CD4-positive, CD25-positive, alpha-beta regulatory T cell (primary cell): Measurements from ENCODE around the gene CHODL. TPM values are rescaled to one million over a fixed set of nuclear protein-coding genes. Genes with fewer than 3 reads are reported as not detected.

Source experiments
- ATAC-seq, 2 donors: fragments of 150-1000 bp; cut with Tn5 transposase; one replicate each; pipeline ENCODE4 v1.10.0; 2021; ENCODE audit warnings: low read depth in 2 of 2, moderate number of reproducible peaks in 2 of 2, moderate library complexity in 1 of 2
- DNase-seq, 3 donors: peaks; one replicate each; pipeline versions ENCODE4 v3.0.0 to v3.0.0-alpha.2; 2012 to 2022; ENCODE audit warnings: mixed read lengths in 1 of 3
- H3K27ac ChIP-seq: one replicate; pipeline ENCODE4 v1.7.0; 2013; ENCODE audit warnings: mild to moderate bottlenecking, low read length; ENCODE audit not compliant: insufficient read depth, poor library complexity, severe bottlenecking
- H3K27me3 ChIP-seq: one replicate; pipeline ENCODE4 v1.7.0; 2013; ENCODE audit warnings: low read length; ENCODE audit not compliant: control insufficient read depth, insufficient read depth
- H3K36me3 ChIP-seq: one replicate; pipeline ENCODE4 v1.7.0; 2013; ENCODE audit warnings: mild to moderate bottlenecking, low read length, moderate library complexity; ENCODE audit not compliant: control insufficient read depth, insufficient read depth
- H3K4me1 ChIP-seq: 2 replicates; pipeline ENCODE4 v1.7.0; 2013; ENCODE audit warnings: mild to moderate bottlenecking, low read length; ENCODE audit not compliant: insufficient read depth, control insufficient read depth, poor library complexity, severe bottlenecking
- H3K4me3 ChIP-seq: one replicate; pipeline ENCODE4 v1.7.0; 2013; ENCODE audit warnings: low read depth, mild to moderate bottlenecking, low read length, moderate library complexity
- H3K9me3 ChIP-seq, 2 experiments: 1 replicate in 1 of 2; 2 replicates in 1 of 2; pipeline ENCODE4 v1.7.0; 2013; ENCODE audit warnings: low read length in 2 of 2, mild to moderate bottlenecking in 1 of 2, moderate library complexity in 1 of 2; ENCODE audit not compliant: control insufficient read depth in 2 of 2
- H3K27ac Mint-ChIP-seq, 3 donors: one replicate each; pipeline ENCODE4 v1.8.0; 2020 to 2022; ENCODE audit warnings: mild to moderate bottlenecking in 3 of 3, mixed read lengths in 3 of 3, moderate library complexity in 2 of 3
- H3K27me3 Mint-ChIP-seq: one replicate; pipeline ENCODE4 v1.8.0; 2022; ENCODE audit warnings: mild to moderate bottlenecking, mixed read lengths
- H3K36me3 Mint-ChIP-seq: one replicate; pipeline ENCODE4 v1.8.0; 2020; ENCODE audit warnings: mixed read lengths
- H3K4me1 Mint-ChIP-seq, 4 donors: one replicate each; pipeline ENCODE4 v1.8.0; 2020 to 2022; ENCODE audit warnings: mixed read lengths in 4 of 4, mild to moderate bottlenecking in 1 of 4
- H3K4me3 Mint-ChIP-seq, 4 donors: one replicate each; pipeline ENCODE4 v1.8.0; 2020 to 2022; ENCODE audit warnings: mild to moderate bottlenecking in 4 of 4, mixed read lengths in 4 of 4, moderate library complexity in 3 of 4
- H3K9me3 Mint-ChIP-seq, 7 donors: one replicate each; pipeline ENCODE4 v1.8.0; 2020 to 2022; ENCODE audit warnings: mixed read lengths in 7 of 7, mild to moderate bottlenecking in 3 of 7, moderate library complexity in 2 of 7
- polyA plus RNA-seq, 4 donors: library from polyadenylated mRNA; unstranded; fragments of 300-500 nt; fragmentation: Illumina TruSeq; gene quantifications; one replicate each; pipeline ENCODE4 v1.2.3, GENCODE V29; 2021
- total RNA-seq: library from RNA; stranded (reverse); gene quantifications from one replicate; pipeline ENCODE4 v1.2.3, GENCODE V29; 2022

CHODL gene
- total and polyA plus RNA-seq, 5 donors from 2014 or later: 0.40 to 0.44 TPM; not detected in 3

- H3K36me3 Mint-ChIP-seq: no peaks in the 10 kb centered on the region
- H3K4me3 Mint-ChIP-seq: no peak overlapping the region
- H3K4me1 Mint-ChIP-seq: no peaks in the 10 kb centered on the region
- no peaks in the 10 kb centered on the region for H3K27me3 ChIP-seq
- H3K27ac Mint-ChIP-seq: no peak overlapping the region
- no peak overlapping the region for H3K4me3 ChIP-seq
- no peaks in the 10 kb centered on the region for H3K9me3 ChIP-seq
- H3K27ac ChIP-seq: no peak overlapping the region
- H3K4me1 ChIP-seq: no peaks in the 10 kb centered on the region
- H3K36me3 ChIP-seq: no peaks in the 10 kb centered on the region
- ATAC-seq: no peak
- H3K9me3 Mint-ChIP-seq: peaks cover 0 to 15% (median 3%) of the 10 kb centered on the region in 7 donors
- peaks cover 13% of the 10 kb centered on the region for H3K27me3 Mint-ChIP-seq
- no peak for DNase-seq
These were observed 883 bp downstream of the CHODL start for GRCh38 chr21:18245464-18245967.

DNA sequence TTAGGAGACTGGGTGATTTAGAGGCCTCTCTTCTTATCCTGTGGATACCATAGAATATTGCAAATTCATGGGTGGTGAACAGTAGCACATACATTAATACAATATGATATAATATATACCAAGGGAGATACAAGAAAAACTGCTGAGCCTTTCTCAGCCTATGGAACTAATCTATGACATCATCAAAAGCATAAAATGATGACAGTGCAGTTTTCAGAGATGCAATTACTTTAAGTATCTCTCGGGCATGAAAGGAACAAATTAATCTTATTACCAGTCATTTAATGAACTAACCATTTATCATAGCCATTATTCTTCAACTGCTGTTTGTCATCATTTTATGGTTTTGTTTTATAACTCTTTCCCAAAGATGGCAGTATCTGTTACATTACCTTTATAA is 3.5 kb downstream of the CHODL start:
- H3K27ac Mint-ChIP-seq: no peak overlapping the region
- Histone ChIP-seq H3K27me3 (no peaks in the 10 kb centered on the region), H3K36me3 (no peaks in the 10 kb centered on the region), H3K4me1 (no peaks in the 10 kb centered on the region), H3K9me3 (no peaks in the 10 kb centered on the region), H3K27ac (no peak overlapping the region), H3K4me3 (no peak overlapping the region)
- no peaks in the 10 kb centered on the region for H3K4me1 Mint-ChIP-seq
- peaks cover 0 to 12% (median 3%) of the 10 kb centered on the region in 7 donors for H3K9me3 Mint-ChIP-seq
- no peak for DNase-seq
- H3K27me3 Mint-ChIP-seq: peaks cover 13% of the 10 kb centered on the region
- no peaks in the 10 kb centered on the region for H3K36me3 Mint-ChIP-seq
- H3K4me3 Mint-ChIP-seq: no peak overlapping the region
- no peak for ATAC-seq

DNA sequence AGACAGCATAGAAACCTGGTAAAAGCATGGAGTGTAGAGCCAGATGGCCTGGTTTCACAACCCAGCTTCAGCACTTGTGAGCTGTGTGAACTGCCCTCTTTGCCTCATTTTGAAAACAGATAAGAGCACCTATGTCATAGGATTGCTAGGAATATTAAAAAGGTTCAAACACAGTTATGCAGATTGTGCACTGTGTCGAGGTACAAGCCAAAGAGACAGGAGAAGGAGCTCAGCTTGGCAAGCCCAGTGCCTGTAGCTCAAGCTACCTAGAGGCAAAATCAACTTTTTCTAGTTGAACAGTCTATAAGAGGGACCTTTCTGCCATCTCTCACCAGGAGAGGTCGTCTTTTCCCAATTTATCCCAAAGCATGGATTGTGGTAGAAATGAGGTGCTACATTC is 5.0 kb downstream of the CHODL start:
- Histone ChIP-seq H3K4me3 (no peak overlapping the region), H3K9me3 (no peaks in the 10 kb centered on the region), H3K27me3 (no peaks in the 10 kb centered on the region), H3K4me1 (no peaks in the 10 kb centered on the region), H3K36me3 (no peaks in the 10 kb centered on the region), H3K27ac (no peak overlapping the region)
- Mint-ChIP-seq H3K27ac (no peak overlapping the region), H3K9me3 (peaks cover 0 to 5% (median 3%) of the 10 kb centered on the region in 7 donors), H3K27me3 (peaks cover 5% of the 10 kb centered on the region), H3K4me3 (no peak overlapping the region), H3K36me3 (no peaks in the 10 kb centered on the region), H3K4me1 (no peaks in the 10 kb centered on the region)
- DNase-seq (no peak), ATAC-seq (no peak)

DNA sequence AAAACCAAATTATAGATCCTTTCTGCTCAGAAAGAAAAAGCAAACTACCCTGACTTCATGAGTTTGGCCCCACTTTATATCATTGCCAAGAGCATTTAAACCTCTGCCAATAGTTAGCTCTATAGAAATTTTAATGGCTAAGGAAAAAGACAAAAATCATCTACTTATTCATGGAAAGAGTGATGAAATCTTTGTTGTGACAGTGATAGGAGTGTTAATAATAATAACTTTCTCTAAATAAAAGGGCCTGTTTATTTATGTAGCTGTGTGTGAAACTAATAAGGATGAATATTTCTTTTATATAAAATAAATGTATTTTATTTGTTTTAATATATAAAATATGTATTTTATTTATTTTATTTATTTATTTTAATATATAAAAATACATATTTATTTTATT is 6.4 kb downstream of the CHODL start:
- peaks cover 2% of the 10 kb centered on the region for H3K27me3 Mint-ChIP-seq
- Histone ChIP-seq H3K27me3 (no peaks in the 10 kb centered on the region), H3K27ac (no peak overlapping the region), H3K36me3 (no peaks in the 10 kb centered on the region), H3K4me3 (no peak overlapping the region), H3K4me1 (no peaks in the 10 kb centered on the region), H3K9me3 (no peaks in the 10 kb centered on the region)
- H3K9me3 Mint-ChIP-seq: peaks cover 0 to 4% (median 3%) of the 10 kb centered on the region in 7 donors
- H3K4me3 Mint-ChIP-seq: no peak overlapping the region
- H3K36me3 Mint-ChIP-seq: no peaks in the 10 kb centered on the region
- H3K27ac Mint-ChIP-seq: no peak overlapping the region
- no peak for ATAC-seq
- DNase-seq: no peak
- no peaks in the 10 kb centered on the region for H3K4me1 Mint-ChIP-seq

DNA sequence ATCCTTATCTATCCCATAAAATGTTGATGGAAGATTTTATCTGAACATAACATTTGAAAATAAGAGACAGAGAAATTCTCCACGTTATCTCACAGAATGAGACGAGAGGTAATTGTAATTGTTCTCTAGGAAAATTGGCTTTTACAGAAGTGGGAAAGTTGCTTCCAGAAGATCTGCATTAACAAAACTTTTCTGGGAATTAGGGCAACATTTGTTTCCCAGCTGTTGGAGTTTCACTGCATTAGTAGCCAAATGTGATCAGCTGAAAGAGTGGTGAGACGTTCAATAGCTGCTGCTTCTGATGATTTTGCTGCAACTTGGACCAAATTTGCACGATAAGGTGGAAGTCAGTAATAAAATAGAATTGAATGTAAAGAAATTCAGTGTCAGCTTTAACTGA is 7.6 kb downstream of the CHODL start:
- ATAC-seq (no peak), DNase-seq (no peak)
- Mint-ChIP-seq H3K27me3 (no peaks in the 10 kb centered on the region), H3K9me3 (peaks cover 0 to 4% (median 3%) of the 10 kb centered on the region in 7 donors), H3K27ac (no peak overlapping the region), H3K4me3 (no peak overlapping the region), H3K36me3 (no peaks in the 10 kb centered on the region), H3K4me1 (no peaks in the 10 kb centered on the region)
- Histone ChIP-seq H3K27ac (no peak overlapping the region), H3K9me3 (no peaks in the 10 kb centered on the region), H3K27me3 (no peaks in the 10 kb centered on the region), H3K4me1 (no peaks in the 10 kb centered on the region), H3K36me3 (no peaks in the 10 kb centered on the region), H3K4me3 (no peak overlapping the region)

DNA sequence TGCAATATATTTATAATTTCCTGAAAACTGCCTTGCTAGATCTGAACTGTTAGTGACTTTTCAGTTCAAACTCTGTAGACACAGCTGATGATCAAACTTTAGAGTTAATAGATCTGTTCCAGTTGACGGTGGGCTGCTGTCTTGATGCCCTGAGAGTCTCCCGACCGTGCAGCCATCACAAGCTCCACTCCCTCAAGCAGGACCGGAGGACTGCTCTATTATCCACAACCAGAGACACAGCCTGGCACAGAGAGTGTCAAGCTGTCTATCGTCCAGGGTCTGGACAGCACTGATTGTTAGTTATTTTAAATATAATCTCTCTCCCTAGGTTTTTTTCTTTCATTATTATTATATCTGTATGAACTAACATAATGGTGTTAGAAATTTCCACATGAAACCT is 8.0 kb downstream of the CHODL start:
- no peaks in the 10 kb centered on the region for H3K27me3 ChIP-seq
- Mint-ChIP-seq H3K4me1 (no peaks in the 10 kb centered on the region), H3K27ac (no peak overlapping the region), H3K9me3 (peaks cover 0 to 5% (median 1%) of the 10 kb centered on the region in 7 donors), H3K27me3 (no peaks in the 10 kb centered on the region), H3K36me3 (no peaks in the 10 kb centered on the region), H3K4me3 (no peak overlapping the region)
- DNase-seq: no peak
- no peaks in the 10 kb centered on the region for H3K4me1 ChIP-seq
- no peak for ATAC-seq
- no peak overlapping the region for H3K27ac ChIP-seq
- no peak overlapping the region for H3K4me3 ChIP-seq
- H3K36me3 ChIP-seq: no peaks in the 10 kb centered on the region
- H3K9me3 ChIP-seq: no peaks in the 10 kb centered on the region

DNA sequence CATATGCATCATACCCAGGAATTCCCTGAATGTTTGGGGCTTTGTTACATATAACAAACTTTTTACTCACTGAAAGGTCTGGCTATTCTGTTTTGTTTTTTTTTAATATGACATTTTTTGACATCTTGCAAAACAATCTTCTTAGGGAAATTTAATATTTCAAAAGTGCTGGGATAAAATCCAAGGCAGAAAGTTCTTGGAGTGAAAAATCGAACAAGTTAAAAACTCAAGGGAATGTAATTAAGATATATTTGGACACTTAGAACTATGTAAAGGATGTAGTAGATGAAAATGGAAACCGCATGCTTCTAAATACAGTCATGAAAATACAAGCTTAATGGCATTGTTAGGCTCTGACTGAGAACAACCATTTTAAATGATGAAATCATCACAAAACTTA is 8.6 kb downstream of the CHODL start:
- Mint-ChIP-seq H3K4me3 (no peak overlapping the region), H3K4me1 (no peaks in the 10 kb centered on the region), H3K36me3 (no peaks in the 10 kb centered on the region), H3K9me3 (peaks cover 0 to 9% (median 0%) of the 10 kb centered on the region in 7 donors), H3K27ac (no peak overlapping the region), H3K27me3 (no peaks in the 10 kb centered on the region)
- Histone ChIP-seq H3K36me3 (no peaks in the 10 kb centered on the region), H3K27me3 (no peaks in the 10 kb centered on the region), H3K4me3 (no peak overlapping the region), H3K9me3 (no peaks in the 10 kb centered on the region), H3K27ac (no peak overlapping the region), H3K4me1 (no peaks in the 10 kb centered on the region)
- no peak for ATAC-seq
- DNase-seq: no peak

DNA sequence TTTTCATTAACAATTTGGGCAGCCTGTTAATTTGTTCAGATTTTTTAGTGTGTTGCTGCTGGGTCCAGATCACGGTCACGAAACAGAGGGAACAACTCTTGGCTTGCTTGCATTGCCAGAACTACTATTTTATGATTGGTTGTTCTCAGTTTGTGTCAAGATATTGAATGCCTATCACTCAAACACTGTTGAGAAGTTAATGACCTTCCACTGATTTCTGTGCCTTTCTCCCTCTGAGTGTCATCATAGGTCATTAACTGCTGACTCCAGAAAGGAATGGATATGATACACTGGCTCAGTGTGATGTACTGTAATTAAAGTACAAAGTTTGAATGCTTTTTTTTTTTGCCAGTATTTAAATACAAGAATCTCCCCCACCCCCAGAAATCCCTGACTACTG is 9.2 kb downstream of the CHODL start:
- Mint-ChIP-seq H3K27ac (no peak overlapping the region), H3K4me1 (no peaks in the 10 kb centered on the region)

More for the DNA sequence above, 9.2 kb downstream of the CHODL start:
- no peaks in the 10 kb centered on the region for H3K9me3 ChIP-seq
- H3K27me3 ChIP-seq: no peaks in the 10 kb centered on the region
- Mint-ChIP-seq H3K4me3 (no peak overlapping the region), H3K27me3 (no peaks in the 10 kb centered on the region), H3K9me3 (peaks cover 0 to 9% (median 0%) of the 10 kb centered on the region in 7 donors), H3K36me3 (no peaks in the 10 kb centered on the region)
- H3K4me1 ChIP-seq: no peaks in the 10 kb centered on the region
- ATAC-seq (no peak), DNase-seq (no peak)
- no peaks in the 10 kb centered on the region for H3K36me3 ChIP-seq
- no peak overlapping the region for H3K27ac ChIP-seq
- no peak overlapping the region for H3K4me3 ChIP-seq
